GM12875 (cell line): Measurements from ENCODE around the gene GSTM2.

Experiments used
- H3K4me3 ChIP-seq: one replicate; pipeline ENCODE4 v1.5.1; 2011; ENCODE audit warnings: low read depth, low read length, control low read depth
- TF ChIP-seq, protein P1 (sequence below): IDR thresholded peaks from 2 replicates; pipeline ENCODE4 v1.5.1; 2011; ENCODE audit warnings: low read depth, mild to moderate bottlenecking, control low read depth, inconsistent platforms, low read length, moderate library complexity, borderline replicate concordance; ENCODE audit not compliant: insufficient read depth

GSTM2 gene

DNA sequence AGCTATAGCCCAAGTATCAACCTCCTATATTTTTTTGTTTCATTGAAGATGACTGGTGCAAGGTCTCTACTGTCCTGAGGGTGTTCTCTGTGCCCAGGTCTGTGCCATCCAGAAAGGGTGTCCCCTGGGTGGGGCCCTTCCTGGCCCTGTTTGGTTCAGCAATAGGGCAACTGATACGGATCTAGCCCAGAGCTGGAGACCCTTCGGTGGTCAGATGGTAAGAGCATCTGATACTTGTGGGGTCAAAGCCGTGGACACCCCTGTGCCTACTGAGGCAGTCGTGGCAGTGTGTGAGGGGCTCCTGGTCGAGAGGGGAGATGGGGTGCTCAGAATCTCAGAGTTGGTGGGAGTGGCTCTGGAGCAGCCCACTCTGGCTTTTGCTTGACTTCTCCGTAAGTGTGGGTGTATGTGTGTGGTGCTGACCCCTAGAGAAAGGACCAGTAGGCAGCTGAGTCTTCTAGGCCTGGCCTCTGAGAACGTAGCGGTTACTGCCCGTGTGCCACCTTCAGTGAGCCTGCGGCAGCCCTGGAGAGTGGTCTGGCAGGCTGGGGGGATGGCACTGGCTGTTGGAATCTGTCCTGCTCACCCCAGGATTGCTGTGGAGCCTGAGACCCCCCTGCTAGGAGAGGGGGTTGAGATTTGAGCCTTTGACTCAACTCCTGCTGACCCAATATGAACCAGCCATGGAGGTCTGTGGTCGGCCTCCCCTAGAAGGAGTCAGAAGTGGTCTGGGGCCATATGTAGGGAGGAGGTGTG lies 45.5 kb upstream of the GSTM2 start:
- no peak overlapping the region for H3K4me3 ChIP-seq
- TF ChIP-seq, protein P1, sequence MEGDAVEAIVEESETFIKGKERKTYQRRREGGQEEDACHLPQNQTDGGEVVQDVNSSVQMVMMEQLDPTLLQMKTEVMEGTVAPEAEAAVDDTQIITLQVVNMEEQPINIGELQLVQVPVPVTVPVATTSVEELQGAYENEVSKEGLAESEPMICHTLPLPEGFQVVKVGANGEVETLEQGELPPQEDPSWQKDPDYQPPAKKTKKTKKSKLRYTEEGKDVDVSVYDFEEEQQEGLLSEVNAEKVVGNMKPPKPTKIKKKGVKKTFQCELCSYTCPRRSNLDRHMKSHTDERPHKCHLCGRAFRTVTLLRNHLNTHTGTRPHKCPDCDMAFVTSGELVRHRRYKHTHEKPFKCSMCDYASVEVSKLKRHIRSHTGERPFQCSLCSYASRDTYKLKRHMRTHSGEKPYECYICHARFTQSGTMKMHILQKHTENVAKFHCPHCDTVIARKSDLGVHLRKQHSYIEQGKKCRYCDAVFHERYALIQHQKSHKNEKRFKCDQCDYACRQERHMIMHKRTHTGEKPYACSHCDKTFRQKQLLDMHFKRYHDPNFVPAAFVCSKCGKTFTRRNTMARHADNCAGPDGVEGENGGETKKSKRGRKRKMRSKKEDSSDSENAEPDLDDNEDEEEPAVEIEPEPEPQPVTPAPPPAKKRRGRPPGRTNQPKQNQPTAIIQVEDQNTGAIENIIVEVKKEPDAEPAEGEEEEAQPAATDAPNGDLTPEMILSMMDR, result no peak

DNA sequence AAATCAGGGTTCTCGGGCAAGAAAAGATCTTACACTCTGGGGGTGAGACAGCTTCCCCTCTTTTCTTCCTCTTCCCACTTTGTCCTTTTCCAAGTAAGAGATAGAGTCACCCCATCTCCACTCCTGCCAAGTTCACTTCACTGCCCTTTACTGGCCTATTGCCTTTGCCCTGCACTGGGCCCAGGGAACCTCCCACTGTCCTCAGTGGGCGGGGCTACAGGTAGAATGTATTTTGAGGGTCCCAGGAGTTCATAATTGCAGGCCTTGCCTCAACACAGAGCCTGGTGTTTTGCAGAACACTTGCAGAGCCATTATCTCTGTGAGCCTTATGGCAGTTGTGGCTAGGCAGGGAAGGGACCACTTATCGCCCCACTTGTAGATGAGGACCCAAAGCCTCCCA lies 45.0 kb upstream of the GSTM2 start:
- no peak overlapping the region for H3K4me3 ChIP-seq
- TF ChIP-seq, protein P1, result no peak

DNA sequence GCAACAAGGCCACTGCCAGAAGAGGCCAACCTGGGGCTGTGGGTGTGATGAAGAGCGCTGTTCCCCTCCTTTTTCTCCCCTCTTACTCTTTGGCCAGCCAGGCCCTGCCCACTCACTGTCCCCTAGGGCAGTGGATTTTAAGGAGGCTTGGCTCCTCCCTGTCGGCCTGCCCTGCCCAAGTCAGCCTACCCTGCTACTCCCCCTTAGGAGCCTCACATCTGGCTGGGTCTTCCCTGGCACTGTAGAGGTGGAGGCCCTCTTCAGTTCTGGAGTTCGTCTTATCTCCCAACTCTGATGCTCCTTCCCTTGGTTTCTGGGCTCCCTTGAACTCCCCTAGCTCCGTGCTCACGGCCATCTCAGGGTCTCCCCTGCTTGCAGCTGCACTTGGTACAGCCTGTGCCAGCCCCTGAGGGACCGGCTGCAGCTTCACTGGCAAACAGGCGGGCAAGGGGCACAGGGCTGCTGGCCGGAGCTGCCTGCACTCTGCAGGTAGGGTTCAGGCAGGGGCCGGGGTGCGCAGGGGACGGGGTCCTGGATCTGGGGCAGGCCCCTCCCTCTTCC lies 44.2 kb upstream of the GSTM2 start:
- TF ChIP-seq, protein P1, result no peak
- no peak overlapping the region for H3K4me3 ChIP-seq

DNA sequence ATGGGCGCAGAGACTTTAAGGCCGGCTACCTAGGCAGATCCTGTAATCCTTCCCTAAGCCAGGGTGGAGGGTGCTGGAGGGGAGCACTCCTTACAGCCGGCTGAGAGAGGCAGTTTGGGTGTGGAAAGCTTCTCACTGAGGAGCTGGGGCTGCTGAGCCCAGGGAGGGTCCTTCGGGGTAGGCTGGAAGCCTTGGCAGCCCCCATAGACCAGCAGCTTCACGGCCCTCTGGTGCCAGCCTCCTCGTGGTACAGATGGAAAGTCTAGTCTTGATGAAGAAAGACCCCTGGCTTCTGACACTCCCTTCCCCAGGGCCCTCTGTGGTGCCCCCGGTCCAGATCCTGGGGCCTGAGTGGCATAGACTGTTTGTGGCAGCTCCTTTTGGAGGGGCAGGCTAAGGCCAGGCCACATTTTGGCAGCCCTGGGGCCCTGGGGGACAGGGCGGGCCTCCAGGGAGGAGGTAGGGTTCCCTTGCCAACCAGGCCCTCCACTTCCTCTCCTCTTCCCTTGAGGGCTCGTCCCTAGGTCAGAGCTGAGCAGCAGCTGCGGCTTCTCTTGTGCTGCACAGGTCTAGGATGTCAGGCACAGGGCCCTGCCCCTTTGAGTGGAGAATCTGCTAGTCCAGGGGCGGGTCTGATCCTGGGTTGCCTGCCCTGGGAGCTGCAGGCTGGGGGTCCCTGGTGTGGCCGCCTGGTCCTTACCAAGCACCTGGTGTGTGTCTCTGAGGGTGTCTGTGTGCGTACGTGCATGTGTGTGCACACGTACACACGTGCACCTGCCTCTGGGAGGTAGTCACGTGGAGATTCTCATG lies 43.5 kb upstream of the GSTM2 start:
- TF ChIP-seq, protein P1, result no peak
- no peak overlapping the region for H3K4me3 ChIP-seq

DNA sequence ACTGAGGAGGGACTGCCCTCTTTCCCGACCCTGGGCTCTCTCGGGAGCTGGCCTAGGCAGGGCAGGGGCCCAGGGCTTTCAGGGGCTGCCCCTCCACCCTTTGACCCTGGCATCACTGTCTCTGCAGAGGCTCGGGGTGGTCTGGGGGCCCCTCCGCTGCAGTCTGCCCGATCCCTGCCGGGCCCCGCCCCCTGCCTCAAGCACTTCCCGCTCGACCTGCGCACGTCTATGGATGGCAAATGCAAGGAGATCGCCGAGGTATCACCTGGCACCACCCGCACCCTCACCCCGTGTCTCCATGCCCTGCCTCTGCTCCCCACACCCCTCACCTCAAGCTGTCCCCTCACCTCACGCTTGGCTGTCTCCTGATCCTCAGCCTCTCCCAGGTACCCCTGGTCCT lies 42.7 kb upstream of the GSTM2 start:
- TF ChIP-seq, protein P1, result no peak
- no peak overlapping the region for H3K4me3 ChIP-seq

DNA sequence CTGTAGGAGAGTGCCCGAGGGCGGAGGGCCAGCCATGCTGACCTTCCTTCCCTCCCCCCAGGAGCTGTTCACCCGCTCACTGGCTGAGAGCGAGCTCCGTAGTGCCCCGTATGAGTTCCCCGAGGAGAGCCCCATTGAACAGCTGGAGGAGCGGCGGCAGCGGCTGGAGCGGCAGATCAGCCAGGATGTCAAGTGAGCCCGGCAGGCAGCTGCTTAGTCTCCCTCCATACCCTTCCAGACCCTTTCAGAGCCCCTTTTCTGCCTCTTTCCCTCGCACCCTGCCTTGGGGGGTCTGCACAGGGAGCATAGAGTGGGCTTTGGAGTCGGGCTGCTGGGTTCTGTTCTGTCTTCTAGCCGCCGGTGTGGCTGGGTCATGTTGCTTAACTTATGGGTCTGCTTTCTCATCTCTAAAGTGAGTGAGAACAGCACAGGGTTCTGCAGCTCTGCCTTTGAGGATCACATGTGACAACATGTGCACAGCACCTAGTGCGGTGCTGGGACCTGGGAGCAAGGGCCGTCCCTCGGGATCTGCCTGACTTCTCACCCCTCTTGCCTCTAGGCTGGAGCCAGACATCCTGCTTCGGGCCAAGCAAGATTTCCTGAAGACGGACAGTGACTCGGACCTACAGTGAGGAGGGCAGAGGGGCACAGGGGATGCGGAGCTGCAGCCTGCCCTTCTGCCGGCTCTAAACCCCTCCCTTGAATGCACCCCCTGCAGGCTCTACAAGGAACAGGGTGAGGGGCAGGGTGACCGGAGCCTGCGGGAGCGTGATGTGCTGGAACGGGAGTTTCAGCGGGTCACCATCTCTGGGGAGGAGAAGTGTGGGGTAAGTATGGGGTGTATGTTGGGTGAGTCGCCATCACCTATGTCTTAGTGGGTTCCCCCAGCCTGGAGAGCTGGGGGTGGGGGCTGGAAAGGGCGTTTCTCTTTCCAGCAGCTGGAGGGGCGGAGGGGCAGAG lies 42.0 kb upstream of the GSTM2 start:
- H3K4me3 ChIP-seq, result no peak overlapping the region
- TF ChIP-seq, protein P1, result no peak
